HG02610 (cell line): Measurements from ENCODE around the gene LEAP2.

ENCODE experiments used
- ATAC-seq: cut with Tn5 transposase; IDR thresholded peaks from one replicate; pipeline ENCODE4 v1.9.1; 2021; ENCODE audit warnings: mild to moderate bottlenecking, moderate library complexity; ENCODE audit not compliant: unreplicated experiment

LEAP2 gene

GRCh38 chr5:132873119-132873929 is at the start of gene LEAP2:
LEAP2 (plus strand) TSS chr5:132873668; CDS start chr5:132873695, 27 bp downstream.
- no peak for ATAC-seq

GRCh38 chr5:132824426-132824825 is 49.0 kb upstream of the LEAP2 start:
- ATAC-seq = no peak

GRCh38 chr5:132825033-132825833 is 48.2 kb upstream of the LEAP2 start:
- ATAC-seq = no peak

- no peak for ATAC-seq
Observed at GRCh38 chr5:132825834-132826391, 47.6 kb upstream of the LEAP2 start.

- ATAC-seq = no peak
Observed at GRCh38 chr5:132826424-132827082, 46.9 kb upstream of the LEAP2 start.

GRCh38 chr5:132827943-132828673 is 45.4 kb upstream of the LEAP2 start:
- no peak for ATAC-seq

- ATAC-seq = no peak
Observed at GRCh38 chr5:132828846-132829494, 44.5 kb upstream of the LEAP2 start.

- peak; percentile 70 for ATAC-seq
Observed at GRCh38 chr5:132829742-132830435, 43.6 kb upstream of the LEAP2 start.

GRCh38 chr5:132830436-132831094 is 42.9 kb upstream of the LEAP2 start, which contains the start of gene SHROOM1:
SHROOM1 (minus strand) TSS chr5:132830647; CDS start chr5:132826140, 4,507 bp downstream.
- peak; percentile 63 for ATAC-seq

- no peak for ATAC-seq
Observed at GRCh38 chr5:132831095-132831860, 42.2 kb upstream of the LEAP2 start.

- no peak for ATAC-seq
Observed at GRCh38 chr5:132832612-132833011, 40.9 kb upstream of the LEAP2 start.

GRCh38 chr5:132834057-132834456 is 39.4 kb upstream of the LEAP2 start:
- ATAC-seq = no peak

GRCh38 chr5:132836852-132837251 is 36.6 kb upstream of the LEAP2 start:
- no peak for ATAC-seq

GRCh38 chr5:132837868-132838267 is 35.6 kb upstream of the LEAP2 start:
- ATAC-seq = no peak

GRCh38 chr5:132838516-132839282 is 34.8 kb upstream of the LEAP2 start:
- no peak for ATAC-seq

- ATAC-seq = no peak
Observed at GRCh38 chr5:132839426-132840301, 33.8 kb upstream of the LEAP2 start.
